SH-SY5Y (cell line): ENCODE data around the gene CACNG4.

Experiments used
- GATA2 ChIP-seq: IDR thresholded peaks from 2 replicates; pipeline ENCODE4 v1.6.1; 2011; ENCODE audit warnings: mild to moderate bottlenecking, low read depth, low read length
- GATA3 ChIP-seq: IDR thresholded peaks from 2 replicates; pipeline ENCODE4 v1.6.1; 2011; ENCODE audit warnings: low read depth, mild to moderate bottlenecking, low read length, moderate library complexity

The CACNG4 gene

GRCh38 chr17:66976781-66977201 is 12.3 kb downstream of the CACNG4 start:
- TF ChIP-seq GATA2: no peak
- no peak for TF ChIP-seq GATA3

GRCh38 chr17:66978514-66979061 is 14.1 kb downstream of the CACNG4 start:
- peak; percentile 80 for TF ChIP-seq GATA2
- TF ChIP-seq GATA3: no peak

GRCh38 chr17:66980896-66981295 is 16.4 kb downstream of the CACNG4 start:
- no peak for TF ChIP-seq GATA2
- no peak for TF ChIP-seq GATA3

- no peak for TF ChIP-seq GATA3
- TF ChIP-seq GATA2: no peak
Measured at GRCh38 chr17:66981983-66982508, 17.5 kb downstream of the CACNG4 start.

GRCh38 chr17:66983414-66984021 is 19.0 kb downstream of the CACNG4 start:
- TF ChIP-seq GATA3: no peak
- TF ChIP-seq GATA2: no peak

GRCh38 chr17:66984730-66985129 is 20.2 kb downstream of the CACNG4 start:
- no peak for TF ChIP-seq GATA2

GRCh38 chr17:66985338-66986237 is 21.1 kb downstream of the CACNG4 start:
- TF ChIP-seq GATA3: no peak
- no peak for TF ChIP-seq GATA2

GRCh38 chr17:66986659-66987058 is 22.2 kb downstream of the CACNG4 start:
- TF ChIP-seq GATA3: no peak
- no peak for TF ChIP-seq GATA2

- TF ChIP-seq GATA3 (peak; percentile 75; the same call in 1 of the 2 replicates), GATA2 (peak; percentile 62; the same call in 1 of the 2 replicates)
Measured at GRCh38 chr17:66987059-66987616, 22.6 kb downstream of the CACNG4 start.

GRCh38 chr17:66988069-66988798 is 23.7 kb downstream of the CACNG4 start:
- TF ChIP-seq GATA2 (no peak), GATA3 (no peak)

- TF ChIP-seq GATA2 (peak; percentile 43; the same call in 1 of the 2 replicates), GATA3 (no peak)
Measured at GRCh38 chr17:66989076-66989475, 24.6 kb downstream of the CACNG4 start.

- TF ChIP-seq GATA2 (no peak), GATA3 (no peak)
Measured at GRCh38 chr17:66989579-66989978, 25.1 kb downstream of the CACNG4 start.

- TF ChIP-seq GATA3 (no peak), GATA2 (no peak)
Measured at GRCh38 chr17:66990047-66990446, 25.5 kb downstream of the CACNG4 start.
